SK-N-SH treated with all-trans-retinoic acid at 6 μM for 48 hours (cell line): Measurements from ENCODE around the gene REPS2.

Source experiments
- ATAC-seq: fragments of 200-7000 bp; cut with Tn5 transposase; 3 replicates; pipeline ENCODE4 v1.9.1; 2020; ENCODE audit warnings: mild to moderate bottlenecking, moderate library complexity
- BACH2 ChIP-seq: fragments of 250-450 bp; sonication (Bioruptor Pico); IDR thresholded peaks from 2 replicates; pipeline ENCODE4 v1.9.0; 2021; ENCODE audit warnings: mild to moderate bottlenecking, borderline replicate concordance
- CREB5 ChIP-seq: fragments of 250-450 bp; sonication (Bioruptor Pico); IDR thresholded peaks from 2 replicates; pipeline ENCODE4 v1.5.1; 2020; ENCODE audit warnings: low read depth, mild to moderate bottlenecking, moderate library complexity
- CSDC2 ChIP-seq: fragments of 250-450 bp; sonication (Bioruptor Pico); IDR thresholded peaks from 2 replicates; pipeline ENCODE4 v1.5.0; 2020; ENCODE audit warnings: mild to moderate bottlenecking, moderate library complexity
- CSRNP3 ChIP-seq: fragments of 250-450 bp; sonication (Bioruptor Pico); IDR thresholded peaks from 2 replicates; pipeline ENCODE4 v1.5.1; 2021; ENCODE audit warnings: mild to moderate bottlenecking, moderate library complexity
- ESRRG ChIP-seq: fragments of 250-450 bp; sonication (Bioruptor Pico); IDR thresholded peaks from 2 replicates; pipeline ENCODE4 v1.6.1; 2021; ENCODE audit warnings: mild to moderate bottlenecking
- GLIS3 ChIP-seq: fragments of 250-450 bp; sonication (Bioruptor Pico); IDR thresholded peaks from 2 replicates; pipeline ENCODE4 v1.5.0; 2020; ENCODE audit warnings: mild to moderate bottlenecking, moderate library complexity
- ISL1 ChIP-seq: fragments of 250-450 bp; sonication (Bioruptor Pico); IDR thresholded peaks from 2 replicates; pipeline ENCODE4 v2.1.2; 2022; ENCODE audit warnings: mild to moderate bottlenecking, moderate library complexity
- OSR1 ChIP-seq: fragments of 250-450 bp; sonication (Bioruptor Pico); IDR thresholded peaks from 2 replicates; pipeline ENCODE4 v1.8.0; 2022; ENCODE audit warnings: moderate library complexity, mild to moderate bottlenecking, inconsistent platforms
- PATZ1 ChIP-seq: fragments of 250-450 bp; sonication (Bioruptor Pico); IDR thresholded peaks from 2 replicates; pipeline ENCODE4 v1.8.0; 2020; ENCODE audit warnings: mild to moderate bottlenecking, moderate library complexity, borderline replicate concordance
- POU6F1 ChIP-seq: fragments of 250-450 bp; sonication (Bioruptor Pico); IDR thresholded peaks from 2 replicates; pipeline ENCODE4 v1.8.0; 2021; ENCODE audit warnings: low read depth, mild to moderate bottlenecking, moderate library complexity, borderline replicate concordance
- PPARA ChIP-seq: fragments of 250-450 bp; sonication (Bioruptor Pico); IDR thresholded peaks from 2 replicates; pipeline ENCODE4 v1.5.0; 2020; ENCODE audit warnings: mild to moderate bottlenecking, borderline replicate concordance
- RARB ChIP-seq: fragments of 250-450 bp; sonication (Bioruptor Pico); IDR thresholded peaks from 2 replicates; pipeline ENCODE4 v1.8.0; 2021; ENCODE audit warnings: mild to moderate bottlenecking, moderate library complexity
- SNAI2 ChIP-seq: fragments of 250-450 bp; sonication (Bioruptor Pico); IDR thresholded peaks from 2 replicates; pipeline ENCODE4 v1.5.0; 2020; ENCODE audit warnings: mild to moderate bottlenecking, moderate library complexity
- TOX ChIP-seq: fragments of 250-450 bp; sonication (Bioruptor Pico); IDR thresholded peaks from 2 replicates; pipeline ENCODE4 v1.8.0; 2021; ENCODE audit warnings: mild to moderate bottlenecking, moderate library complexity, borderline replicate concordance
- TSHZ2 ChIP-seq: fragments of 250-450 bp; sonication (Bioruptor Pico); IDR thresholded peaks from 2 replicates; pipeline ENCODE4 v1.5.0; 2020; ENCODE audit warnings: mild to moderate bottlenecking, moderate library complexity
- ZC3H10 ChIP-seq: fragments of 250-450 bp; sonication (Bioruptor Pico); IDR thresholded peaks from 2 replicates; pipeline ENCODE4 v1.5.1; 2021; ENCODE audit warnings: mild to moderate bottlenecking, moderate library complexity
- ZFP3 ChIP-seq: fragments of 250-450 bp; sonication (Bioruptor Pico); IDR thresholded peaks from 2 replicates; pipeline ENCODE4 v1.5.0; 2020; ENCODE audit warnings: mild to moderate bottlenecking, moderate library complexity
- ZFP30 ChIP-seq: fragments of 450-650 bp; formaldehyde crosslinking; IDR thresholded peaks from 2 replicates; pipeline ENCODE4 v1.5.0; 2022; ENCODE audit warnings: mild to moderate bottlenecking, moderate library complexity
- ZNF565 ChIP-seq: fragments of 450-650 bp; formaldehyde crosslinking; conservative IDR thresholded peaks from 2 replicates; pipeline ENCODE4 v1.5.0; 2020; ENCODE audit warnings: low read depth, mild to moderate bottlenecking, moderate library complexity
- ZNF70 ChIP-seq: fragments of 450-650 bp; formaldehyde crosslinking; IDR thresholded peaks from 2 replicates; pipeline ENCODE4 v1.5.0; 2020; ENCODE audit warnings: mild to moderate bottlenecking, moderate library complexity
- ZNF8 ChIP-seq: fragments of 450-650 bp; formaldehyde crosslinking; IDR thresholded peaks from 2 replicates; pipeline ENCODE4 v1.5.0; 2020; ENCODE audit warnings: mild to moderate bottlenecking, moderate library complexity

Gene REPS2

GRCh38 chrX:17187136-17187756 lies 240.8 kb downstream of the REPS2 start:
- peak; percentile 47 for ATAC-seq
- no peak for TF ChIP-seq PPARA (CRISPR knock-in tag)
- TF ChIP-seq ZNF565 (CRISPR knock-in tag): no peak
- no peak for TF ChIP-seq OSR1 (CRISPR knock-in tag)
- no peak for TF ChIP-seq ZC3H10
- TF ChIP-seq GLIS3 (CRISPR knock-in tag): no peak
- TF ChIP-seq ISL1 (CRISPR knock-in tag): no peak
- TF ChIP-seq PATZ1 (CRISPR knock-in tag): no peak
- no peak for TF ChIP-seq RARB (CRISPR knock-in tag)
- TF ChIP-seq SNAI2: no peak
- no peak for TF ChIP-seq CSDC2
- no peak for TF ChIP-seq ZNF70
- no peak for TF ChIP-seq ZNF8 (CRISPR knock-in tag)
- no peak for TF ChIP-seq TOX (CRISPR knock-in tag)
- TF ChIP-seq TSHZ2: no peak

- no peak for ATAC-seq
- TF ChIP-seq BACH2 (no peak), TSHZ2 (no peak), TOX (CRISPR knock-in tag) (no peak), POU6F1 (no peak), ZC3H10 (no peak), SNAI2 (no peak), ZFP30 (no peak), PATZ1 (CRISPR knock-in tag) (no peak), CSRNP3 (no peak), ZNF8 (CRISPR knock-in tag) (no peak), ESRRG (CRISPR knock-in tag) (no peak), CREB5 (no peak), ZFP3 (CRISPR knock-in tag) (no peak), RARB (CRISPR knock-in tag) (no peak), OSR1 (CRISPR knock-in tag) (no peak), CSDC2 (no peak), ZNF565 (CRISPR knock-in tag) (no peak), PPARA (CRISPR knock-in tag) (no peak), GLIS3 (CRISPR knock-in tag) (no peak)
These were observed 245.6 kb downstream of the REPS2 start for GRCh38 chrX:17192106-17192505.
